GM23338 (cell line): ENCODE data around the gene SORBS2.

Experiments used
- CREB1 ChIP-seq: fragments of 250-450 bp; sonication (Bioruptor Pico); IDR thresholded peaks from 2 replicates; pipeline ENCODE4 v1.5.0; 2020; ENCODE audit warnings: low read depth, mild to moderate bottlenecking, moderate library complexity
- CTCF ChIP-seq, 2 experiments: fragments of 200-600 bp in 1 of 2; sonication (generic) in 1 of 2; conservative IDR thresholded peaks; 2 replicates each; pipeline versions ENCODE4 v1.5.1 to v1.6.1; 2016 to 2017; ENCODE audit warnings: antibody characterized with exemption in 2 of 2, low read depth in 2 of 2, mild to moderate bottlenecking in 2 of 2, moderate library complexity in 1 of 2
- ETS1 ChIP-seq: IDR thresholded peaks from 2 replicates; pipeline ENCODE4 v1.6.1; 2016; ENCODE audit warnings: antibody characterized with exemption
- EZH2 ChIP-seq: fragments of 200-600 bp; sonication (generic); IDR thresholded peaks from one replicate; pipeline ENCODE4 v1.8.0; 2017; ENCODE audit warnings: antibody characterized with exemption, mild to moderate bottlenecking, low read depth; ENCODE audit not compliant: unreplicated experiment
- EZH2phosphoT487 ChIP-seq: fragments of 200-600 bp; sonication (generic); IDR thresholded peaks from one replicate; pipeline ENCODE4 v1.8.1; 2018; ENCODE audit warnings: antibody characterized with exemption; ENCODE audit not compliant: unreplicated experiment
- POLR2AphosphoS5 ChIP-seq: IDR thresholded peaks from 2 replicates; pipeline ENCODE4 v1.6.1; 2016; ENCODE audit warnings: antibody characterized with exemption, low read depth
- REST ChIP-seq: IDR thresholded peaks from one replicate; pipeline ENCODE4 v1.6.1; 2018; ENCODE audit warnings: antibody characterized with exemption; ENCODE audit not compliant: unreplicated experiment
- STAT1 ChIP-seq: IDR thresholded peaks from one replicate; pipeline ENCODE4 v1.6.1; 2016; ENCODE audit warnings: antibody characterized with exemption; ENCODE audit not compliant: unreplicated experiment
- ZNF114 ChIP-seq: fragments of 250-450 bp; sonication (Bioruptor Pico); IDR thresholded peaks from 2 replicates; pipeline ENCODE4 v1.5.0; 2020; ENCODE audit warnings: mild to moderate bottlenecking, moderate library complexity

- TF ChIP-seq CTCF (conservative IDR thresholded peaks at IDR 0.05; ENCODE audit: low read depth in 2 of 2) (no peak), EZH2 (no peak), POLR2AphosphoS5 (no peak), REST (no peak), CREB1 (CRISPR knock-in tag) (no peak), STAT1 (no peak), EZH2phosphoT487 (no peak), ZNF114 (CRISPR knock-in tag) (no peak), ETS1 (no peak)
Observed at GRCh38 chr4:185792384-185793115, 19.4 kb downstream of the SORBS2 start.
